Stimulated activated CD8-positive, alpha-beta memory T cell treated with anti-CD3 and anti-CD28 coated beads, Interleukin-7, amount 100 ng/mL, for 1 hour (primary cell): ENCODE measurements around the gene CDK9.
"Not testable (repeated sequence)": the region's sequence is repeated elsewhere in the genome, so short reads cannot be mapped to it uniquely, and the experiment has no call there.

ENCODE experiments used
- DNase-seq, 2 donors: peaks; one replicate each; pipeline ENCODE4 v3.0.0-alpha.2; 2020; ENCODE audit warnings: low read depth in 2 of 2

The CDK9 gene

GRCh38 chr9:127825319-127826051 lies 39.7 kb downstream of the CDK9 start:
- DNase-seq, result no peak

- no peak for DNase-seq
Measured at GRCh38 chr9:127826253-127826913, 40.5 kb downstream of the CDK9 start.

GRCh38 chr9:127828262-127829031 lies 42.6 kb downstream of the CDK9 start:
- no peak for DNase-seq

DNA sequence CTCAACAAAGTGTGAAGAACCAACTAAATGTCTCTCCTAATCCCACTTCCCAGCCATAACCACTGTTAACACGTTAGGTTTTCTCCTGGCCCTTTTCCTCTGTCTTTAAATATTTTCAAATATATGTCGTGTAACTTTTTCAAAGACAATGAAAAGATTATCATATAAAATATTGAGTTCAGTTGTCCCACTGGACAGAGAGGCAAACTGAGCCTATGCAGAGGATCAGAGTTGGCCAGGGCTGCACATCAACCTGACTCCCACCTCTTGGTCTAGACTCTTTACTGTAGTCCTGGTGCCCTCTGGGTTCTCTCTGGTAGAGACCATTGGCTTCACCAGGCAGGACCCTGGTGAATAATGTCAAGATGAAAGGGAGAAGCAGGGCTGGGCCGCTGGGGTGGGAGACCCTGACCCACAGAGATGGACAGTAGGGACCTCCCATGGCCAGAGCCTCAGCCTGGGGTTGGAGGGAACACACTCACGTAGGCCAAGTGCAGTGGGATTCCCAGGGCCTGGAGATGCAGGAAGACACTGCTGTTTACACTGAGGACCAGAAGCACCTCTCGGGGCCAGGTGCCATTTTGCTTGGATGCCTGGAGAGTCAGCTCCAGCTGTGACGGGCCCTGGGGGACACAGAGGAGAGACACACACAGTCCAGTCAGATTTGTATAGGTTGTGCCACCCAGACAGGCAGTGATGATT lies 43.5 kb downstream of the CDK9 start:
- DNase-seq, result no peak

GRCh38 chr9:127832248-127832647 lies 46.4 kb downstream of the CDK9 start:
- DNase-seq, result no peak

- DNase-seq, result no peak
Measured at GRCh38 chr9:127833555-127833954, 47.7 kb downstream of the CDK9 start.

- DNase-seq, result no peak
Measured at GRCh38 chr9:127835991-127836516, 50.2 kb downstream of the CDK9 start.

GRCh38 chr9:127836561-127836960 lies 50.7 kb downstream of the CDK9 start:
- DNase-seq, result not testable (repeated sequence)

DNA sequence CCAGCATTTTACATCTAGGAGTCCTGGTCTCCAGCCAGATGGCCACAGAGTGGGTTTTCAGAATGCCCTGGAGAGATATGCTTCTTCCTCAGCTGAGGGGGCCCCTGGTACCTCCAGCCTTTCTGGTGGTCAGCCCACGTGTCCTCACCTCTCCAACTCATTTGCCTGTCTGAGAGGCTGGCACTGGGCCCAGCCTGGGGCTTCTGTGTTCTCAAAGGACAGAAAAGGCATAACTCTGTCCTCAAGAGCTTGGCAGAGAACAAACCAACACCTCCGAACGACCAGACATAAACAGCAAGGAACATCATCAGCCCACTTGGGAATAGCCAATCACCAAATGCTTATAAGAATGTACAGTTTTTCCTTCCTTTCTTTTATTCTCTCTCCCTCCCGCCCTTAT lies 51.5 kb downstream of the CDK9 start:
- DNase-seq, result no peak

GRCh38 chr9:127838375-127839078 lies 52.7 kb downstream of the CDK9 start:
- no peak for DNase-seq
